Activated naive CD4-positive, alpha-beta T cell treated with anti-CD3 and anti-CD28 coated beads, Interleukin-2, amount 50 U/mL, for 24 hours (primary cell): ENCODE results near the gene MRFAP1.
A peak's percentile ranks its signal among the peaks of the same experiment; 100 is the strongest.

Experiments used
- H3K27ac Mint-ChIP-seq: one replicate; pipeline ENCODE4 v1.8.0; 2021; ENCODE audit warnings: mild to moderate bottlenecking, mixed read lengths
- H3K27me3 Mint-ChIP-seq: one replicate; pipeline ENCODE4 v1.8.0; 2021; ENCODE audit warnings: mixed read lengths
- H3K36me3 Mint-ChIP-seq: one replicate; pipeline ENCODE4 v1.8.0; 2021; ENCODE audit warnings: mixed read lengths
- H3K4me1 Mint-ChIP-seq: one replicate; pipeline ENCODE4 v1.8.0; 2021; ENCODE audit warnings: mixed read lengths
- H3K4me3 Mint-ChIP-seq: one replicate; pipeline ENCODE4 v1.8.0; 2021; ENCODE audit warnings: mild to moderate bottlenecking, mixed read lengths
- H3K9me3 Mint-ChIP-seq: one replicate; pipeline ENCODE4 v1.8.0; 2021; ENCODE audit warnings: mixed read lengths

Gene MRFAP1

DNA sequence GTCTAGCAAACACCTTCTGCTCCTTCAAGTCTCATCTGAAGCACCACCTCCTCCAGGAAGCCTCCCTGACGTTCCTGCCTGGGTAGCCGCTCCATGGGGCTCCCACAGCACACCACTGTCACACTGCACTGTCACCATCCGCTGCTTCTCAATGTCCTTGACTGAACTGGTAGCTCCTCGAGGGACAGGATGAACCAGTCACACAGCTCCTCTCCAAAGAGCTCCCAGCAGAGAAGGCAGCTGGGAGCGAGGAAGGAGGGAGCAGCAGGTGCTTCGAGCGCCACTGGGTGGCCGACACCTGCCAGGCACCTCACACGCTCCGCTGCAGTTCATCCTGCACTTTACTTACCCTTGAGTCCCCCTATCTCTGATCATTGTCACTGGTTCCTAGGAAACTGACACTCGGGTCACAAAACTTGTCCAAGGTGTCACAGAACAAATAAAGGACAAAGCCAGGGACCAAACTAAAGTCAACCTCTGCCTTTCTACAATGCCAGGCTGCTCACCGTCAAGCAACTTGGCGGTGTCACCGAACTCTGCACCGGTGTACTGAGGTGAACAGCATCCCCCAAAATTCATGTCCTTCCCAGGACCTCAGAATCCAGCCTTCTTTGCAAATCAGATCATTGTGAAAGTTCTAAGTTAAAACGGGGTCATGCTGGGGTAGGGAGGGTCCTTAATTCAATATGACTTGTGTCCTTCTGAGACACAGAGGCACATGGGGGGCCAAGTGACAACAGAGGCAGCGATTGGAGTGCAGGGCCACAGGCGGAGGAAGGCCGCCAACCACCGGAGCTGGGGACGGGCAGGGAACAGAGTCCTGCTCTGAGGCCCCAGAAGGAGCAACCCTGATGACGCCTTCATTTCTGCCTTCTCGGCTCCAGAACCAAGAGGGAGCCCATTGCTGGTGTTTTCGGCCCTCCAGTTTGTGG is 47.7 kb downstream of the MRFAP1 start:
- Mint-ChIP-seq H3K4me3 (no peak overlapping the region), H3K9me3 (no peaks in the 10 kb centered on the region), H3K36me3 (no peaks in the 10 kb centered on the region), H3K27me3 (no peaks in the 10 kb centered on the region), H3K27ac (no peak overlapping the region), H3K4me1 (peaks cover 55% of the 10 kb centered on the region)

DNA sequence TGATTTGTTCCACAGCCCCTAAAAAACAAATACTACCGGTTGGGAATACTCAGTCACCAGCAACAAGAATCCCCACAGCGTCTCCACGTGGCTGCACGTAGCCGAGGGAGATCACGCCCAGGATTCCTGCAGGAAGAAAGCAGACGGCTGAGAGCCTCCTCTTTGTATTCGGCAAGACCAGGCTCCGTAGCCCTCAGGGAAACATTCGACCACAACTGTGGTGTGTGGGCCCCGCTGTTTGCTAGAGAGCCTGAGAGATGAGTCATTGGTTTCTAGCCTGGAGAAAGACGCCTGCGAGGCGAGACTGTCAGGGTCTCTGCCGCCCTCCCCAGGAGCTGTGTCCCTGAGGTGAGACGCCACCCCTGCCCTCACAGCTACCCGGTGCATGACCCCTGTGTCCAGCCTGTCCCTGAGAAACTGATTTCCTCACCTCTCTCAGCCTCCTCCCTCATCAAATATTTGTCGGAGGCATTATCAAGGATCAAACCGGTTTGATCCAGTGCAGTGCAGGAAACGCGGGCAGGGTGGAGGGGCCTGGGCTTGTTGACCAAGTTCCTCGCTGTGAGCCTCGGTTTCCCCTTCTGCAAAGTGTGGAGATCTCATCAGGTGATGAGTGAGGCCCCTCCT is 48.5 kb downstream of the MRFAP1 start:
- Mint-ChIP-seq H3K4me3 (peak overlapping the region; percentile 74), H3K4me1 (peaks cover 63% of the 10 kb centered on the region), H3K27me3 (no peaks in the 10 kb centered on the region), H3K36me3 (no peaks in the 10 kb centered on the region), H3K27ac (peak overlapping the region; percentile 53), H3K9me3 (no peaks in the 10 kb centered on the region)

DNA sequence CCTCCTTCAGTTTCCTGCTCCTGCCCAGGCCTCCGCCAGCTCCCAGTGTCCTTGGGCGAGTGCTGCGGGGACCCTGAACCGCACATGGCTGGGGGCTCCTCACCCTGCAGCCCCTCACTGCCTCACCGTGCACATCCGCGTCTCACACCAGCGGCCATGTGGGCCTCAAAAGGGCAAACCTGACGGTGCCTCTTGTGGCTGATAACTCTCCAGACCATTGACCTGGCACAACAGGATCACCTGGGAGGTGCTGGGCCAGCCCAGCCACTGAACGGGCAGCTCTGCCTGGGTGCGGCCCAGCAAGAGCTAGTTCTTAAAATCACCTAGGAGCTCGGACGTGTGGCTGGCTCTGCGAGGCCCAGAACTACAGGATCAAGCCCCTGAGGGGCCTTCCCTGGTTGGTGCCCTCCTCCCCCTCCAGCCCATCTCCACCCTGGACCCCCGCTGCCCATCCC is 49.0 kb downstream of the MRFAP1 start:
- H3K4me3 Mint-ChIP-seq: peak overlapping the region; percentile 74
- H3K36me3 Mint-ChIP-seq: no peaks in the 10 kb centered on the region
- H3K27ac Mint-ChIP-seq: peak overlapping the region; percentile 91
- peaks cover 67% of the 10 kb centered on the region for H3K4me1 Mint-ChIP-seq
- H3K27me3 Mint-ChIP-seq: no peaks in the 10 kb centered on the region
- H3K9me3 Mint-ChIP-seq: no peaks in the 10 kb centered on the region
